Measurements from ENCODE around the gene LHFPL6.

DNA sequence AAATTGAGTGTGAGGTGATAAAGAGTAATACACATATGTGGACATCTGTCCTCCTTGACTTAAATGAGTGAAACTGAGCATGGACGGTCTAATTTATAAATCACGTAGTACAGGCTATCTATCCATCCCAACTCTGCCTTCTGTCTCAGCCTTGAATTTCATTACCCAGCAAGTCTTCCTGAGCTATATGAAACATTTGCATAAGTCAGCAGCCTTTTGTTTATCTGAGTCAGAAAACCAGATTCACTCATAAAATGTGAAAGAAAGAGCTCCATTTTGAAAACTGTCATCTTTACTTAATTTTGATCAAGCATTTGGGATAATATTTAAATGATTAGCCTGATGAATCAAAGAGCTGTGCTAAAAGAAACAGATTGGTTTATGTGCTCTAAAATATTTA is 197.9 kb downstream of the LHFPL6 start:
- TF ChIP-seq, protein P1, sequence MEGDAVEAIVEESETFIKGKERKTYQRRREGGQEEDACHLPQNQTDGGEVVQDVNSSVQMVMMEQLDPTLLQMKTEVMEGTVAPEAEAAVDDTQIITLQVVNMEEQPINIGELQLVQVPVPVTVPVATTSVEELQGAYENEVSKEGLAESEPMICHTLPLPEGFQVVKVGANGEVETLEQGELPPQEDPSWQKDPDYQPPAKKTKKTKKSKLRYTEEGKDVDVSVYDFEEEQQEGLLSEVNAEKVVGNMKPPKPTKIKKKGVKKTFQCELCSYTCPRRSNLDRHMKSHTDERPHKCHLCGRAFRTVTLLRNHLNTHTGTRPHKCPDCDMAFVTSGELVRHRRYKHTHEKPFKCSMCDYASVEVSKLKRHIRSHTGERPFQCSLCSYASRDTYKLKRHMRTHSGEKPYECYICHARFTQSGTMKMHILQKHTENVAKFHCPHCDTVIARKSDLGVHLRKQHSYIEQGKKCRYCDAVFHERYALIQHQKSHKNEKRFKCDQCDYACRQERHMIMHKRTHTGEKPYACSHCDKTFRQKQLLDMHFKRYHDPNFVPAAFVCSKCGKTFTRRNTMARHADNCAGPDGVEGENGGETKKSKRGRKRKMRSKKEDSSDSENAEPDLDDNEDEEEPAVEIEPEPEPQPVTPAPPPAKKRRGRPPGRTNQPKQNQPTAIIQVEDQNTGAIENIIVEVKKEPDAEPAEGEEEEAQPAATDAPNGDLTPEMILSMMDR (IDR thresholded peaks at IDR 0.05; ENCODE audit: low read length) = no peak
- TF ChIP-seq EZH2 (IDR thresholded peaks at IDR 0.05; ENCODE audit: borderline replicate concordance, low read length) = no peak

All from OCI-LY1 (cell line).